EH (cell line): ENCODE results near the gene TMSB4X.
A peak's percentile ranks its signal among the peaks of the same experiment; 100 is the strongest.
"Not testable (repeated sequence)": the region's sequence is repeated elsewhere in the genome, so short reads cannot be mapped to it uniquely, and the experiment has no call there.

Source experiments
- DNase-seq: peaks from one replicate; pipeline ENCODE4 v3.0.0-alpha.2; 2015; ENCODE audit warnings: low read depth

The TMSB4X gene

GRCh38 chrX:12997906-12998687 is 23.2 kb downstream of the TMSB4X start:
- no peak for DNase-seq

GRCh38 chrX:12999422-12999821 is 24.5 kb downstream of the TMSB4X start:
- no peak for DNase-seq

- DNase-seq, result no peak
Measured at GRCh38 chrX:13000301-13000811, 25.4 kb downstream of the TMSB4X start.

GRCh38 chrX:13001097-13001496 is 26.2 kb downstream of the TMSB4X start:
- DNase-seq, result no peak

- DNase-seq, result no peak
Measured at GRCh38 chrX:13001961-13002671, 27.2 kb downstream of the TMSB4X start.

DNA sequence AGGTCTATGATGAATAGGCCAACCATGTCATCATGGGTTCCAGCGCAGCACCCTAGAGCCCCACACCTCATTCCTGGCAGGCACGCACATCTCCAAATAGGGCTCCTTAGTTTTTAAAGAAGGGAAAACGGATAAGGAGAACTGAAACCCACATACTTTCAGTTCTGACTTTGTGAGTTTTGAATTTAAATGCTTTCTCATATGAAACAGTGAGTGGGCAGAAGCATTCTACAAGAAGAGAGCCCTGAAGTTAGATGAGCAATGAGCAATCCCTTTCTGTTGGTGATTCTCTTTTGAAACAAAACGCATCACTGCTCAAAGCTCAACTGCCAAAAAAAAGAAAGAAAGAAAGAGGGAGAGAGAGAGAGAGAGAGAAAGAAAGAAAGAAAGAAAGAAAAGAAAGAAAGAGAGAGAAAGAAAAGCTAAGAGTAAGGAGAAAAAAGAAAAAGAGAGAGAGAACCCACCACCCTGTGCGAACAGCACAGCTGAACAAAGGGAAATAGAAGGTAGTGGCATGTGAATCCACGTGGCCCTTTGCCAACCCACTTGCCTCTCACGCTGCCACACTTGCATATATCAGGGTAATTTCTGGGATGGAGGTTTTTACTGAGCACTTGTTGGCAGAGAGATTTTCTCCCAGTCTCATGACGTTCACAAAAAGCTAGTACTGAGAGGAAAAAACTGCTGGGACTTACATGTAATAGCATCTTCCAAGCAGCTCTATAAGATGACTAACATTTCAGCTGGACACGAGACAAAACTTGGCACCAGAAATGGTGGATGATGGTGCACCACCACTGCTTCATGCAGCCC is 31.0 kb downstream of the TMSB4X start:
- DNase-seq, result peak; percentile 15

GRCh38 chrX:13007519-13008188 is 32.7 kb downstream of the TMSB4X start:
- peak; percentile 66 for DNase-seq

DNA sequence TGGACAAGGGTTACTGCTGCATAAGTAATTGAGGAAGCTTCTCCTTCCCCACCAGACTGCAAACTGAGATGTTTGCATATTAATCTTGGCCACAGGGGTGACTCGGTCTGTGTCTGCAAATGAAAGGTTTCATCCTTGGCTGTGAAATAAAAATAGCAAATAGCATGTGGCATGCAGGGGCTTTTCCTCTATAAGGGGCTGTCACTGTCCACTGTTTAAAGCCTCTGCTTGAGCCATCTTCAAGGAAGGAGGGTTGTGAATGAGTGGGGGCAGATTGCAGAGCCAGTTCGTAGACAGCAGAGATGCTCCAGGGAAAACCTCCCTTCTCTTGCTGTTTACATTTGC is 33.3 kb downstream of the TMSB4X start:
- DNase-seq, result no peak

DNA sequence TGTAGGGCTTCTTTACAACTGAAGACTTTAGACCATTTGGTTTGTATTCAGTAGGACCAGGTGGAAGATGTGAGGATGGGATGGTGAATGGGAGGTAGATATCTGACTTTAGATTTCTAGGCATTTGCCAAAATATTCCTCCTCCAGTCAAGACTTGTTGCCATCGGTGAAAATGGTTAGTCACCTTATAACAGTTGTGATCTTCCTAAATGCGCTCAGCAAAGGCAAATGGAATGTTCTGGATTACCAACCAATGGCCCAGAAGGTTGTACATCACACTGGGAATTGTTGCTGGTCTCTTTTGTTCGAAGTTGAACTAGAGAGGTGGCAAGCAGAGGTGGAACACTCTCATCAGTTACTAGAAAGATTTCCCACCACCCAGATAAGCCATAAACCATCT is 33.9 kb downstream of the TMSB4X start:
- DNase-seq, result no peak

- DNase-seq, result no peak
Measured at GRCh38 chrX:13009273-13009672, 34.4 kb downstream of the TMSB4X start.

GRCh38 chrX:13009844-13010243 is 34.9 kb downstream of the TMSB4X start:
- peak; percentile 47 for DNase-seq

- no peak for DNase-seq
Measured at GRCh38 chrX:13010546-13010945, 35.6 kb downstream of the TMSB4X start.

- DNase-seq, result peak; percentile 36
Measured at GRCh38 chrX:13013363-13014110, 38.6 kb downstream of the TMSB4X start.

DNA sequence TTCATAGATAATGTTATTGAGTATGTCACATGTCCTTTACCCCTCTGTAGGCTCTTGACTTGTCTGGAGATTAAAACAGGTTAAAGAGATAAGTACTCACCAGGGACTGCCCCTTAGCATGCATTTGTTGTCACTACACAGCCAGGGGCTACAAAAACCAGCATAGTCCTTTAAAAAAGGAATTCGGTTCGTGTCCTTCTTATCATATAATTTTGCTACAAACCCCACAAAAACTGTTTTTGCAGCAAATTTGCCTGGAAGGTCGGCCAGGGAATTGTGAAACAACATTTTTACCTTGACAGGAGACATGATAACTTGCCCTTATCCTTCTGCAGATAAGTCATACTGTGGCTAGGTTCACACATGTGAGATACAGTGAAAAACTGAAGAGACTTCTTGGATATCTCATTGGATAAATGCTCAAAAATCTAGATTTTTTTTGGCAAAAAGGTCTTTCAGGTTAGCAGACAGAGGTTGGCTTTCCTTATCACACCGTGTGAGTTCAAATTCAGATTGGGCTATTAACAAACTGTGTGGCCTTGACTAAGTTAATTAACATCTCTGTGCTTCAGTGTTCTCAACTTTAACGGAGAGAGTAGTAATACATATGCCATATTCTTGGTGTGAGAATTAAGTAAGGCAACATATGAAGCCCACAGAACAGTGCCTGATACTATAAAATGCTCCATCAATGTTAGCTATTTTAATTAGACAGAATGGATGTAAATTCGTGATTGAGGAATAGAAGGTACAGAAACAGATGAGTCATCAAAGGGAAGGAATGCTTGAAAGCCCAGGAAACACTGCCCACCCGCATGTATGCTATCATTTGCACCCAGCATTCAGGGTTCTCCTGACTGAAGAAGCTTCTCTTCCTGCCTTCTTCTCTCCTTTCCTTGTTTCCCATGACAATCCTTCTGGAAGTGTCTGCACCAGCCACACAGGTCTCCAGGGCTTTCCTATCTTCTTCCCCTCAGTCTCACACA is 39.5 kb downstream of the TMSB4X start:
- DNase-seq, result peak; percentile 58

GRCh38 chrX:13015536-13016236 is 40.8 kb downstream of the TMSB4X start:
- no peak for DNase-seq

- not testable (repeated sequence) for DNase-seq
Measured at GRCh38 chrX:13016731-13017130, 41.8 kb downstream of the TMSB4X start.

- DNase-seq, result peak; percentile 37
Measured at GRCh38 chrX:13022926-13023325, 48.0 kb downstream of the TMSB4X start.

DNA sequence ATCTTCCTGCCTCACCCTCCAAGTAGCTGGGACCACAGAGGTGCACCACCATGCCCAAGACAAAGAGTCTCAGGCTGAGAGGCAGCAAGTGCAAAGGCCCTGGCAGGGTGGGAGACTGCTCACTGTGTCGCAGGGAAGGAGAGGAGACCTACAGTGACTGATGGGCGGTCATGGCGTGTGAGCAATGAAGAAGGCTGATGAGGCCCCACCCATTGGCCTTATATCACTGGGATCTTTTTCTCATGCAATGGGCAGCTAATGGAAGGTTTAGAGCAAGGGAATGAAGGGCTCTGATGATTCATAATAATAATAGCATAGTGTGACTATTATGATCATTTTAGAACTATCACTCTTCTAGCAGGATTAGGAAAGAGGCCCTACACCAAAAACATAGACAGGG is 48.7 kb downstream of the TMSB4X start:
- peak; percentile 32 for DNase-seq

DNA sequence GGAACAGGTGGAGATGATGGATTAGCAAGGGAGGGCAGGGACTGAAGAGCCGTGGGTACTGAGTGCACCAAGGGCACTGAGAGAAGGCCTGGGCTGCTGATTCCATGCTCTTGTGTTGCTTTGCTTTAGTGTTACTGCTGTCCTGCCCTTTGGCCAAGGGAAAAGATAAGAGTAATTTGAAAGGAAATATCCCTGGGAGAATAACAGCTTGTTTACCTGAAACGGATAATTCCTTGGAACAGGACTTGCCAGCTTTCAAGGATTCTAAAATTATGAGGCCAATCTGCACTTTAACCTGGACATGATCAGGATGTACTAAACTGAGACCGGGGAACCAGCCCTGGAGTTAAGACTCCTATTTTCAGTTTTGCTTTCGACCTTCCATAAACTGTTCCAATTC is 49.1 kb downstream of the TMSB4X start:
- DNase-seq, result no peak
